PC-3 (cell line): ENCODE measurements around the gene ATG14. TPM values are rescaled to one million over a fixed set of nuclear protein-coding genes. Genes with fewer than 3 reads are reported as not detected.

Experiments used
- ATAC-seq: fragments of 200-7000 bp; cut with Tn5 transposase; 2 replicates; pipeline ENCODE4 v1.9.1; 2020; ENCODE audit warnings: mild to moderate bottlenecking, moderate library complexity
- BruUV-seq: library from RNA; stranded (reverse); fragments of 400-500 nt; replicated peaks from 2 replicates; lab custom pipeline; 2021; lab: Mats Ljungman, UMichigan
- CTCF ChIA-PET: fragments of 300-600 bp; sonication (Branson Sonifier 250); formaldehyde crosslinking; loops from one replicate; lab custom pipeline; 2022; ENCODE audit warnings: antibody characterized with exemption; lab: Charles Lee
- POLR2A ChIA-PET: fragments of 300-600 bp; sonication (Branson Sonifier 250); formaldehyde crosslinking; loops from one replicate; lab custom pipeline; 2022; ENCODE audit warnings: antibody characterized with exemption; ENCODE audit not compliant: unreplicated experiment; lab: Charles Lee
- DNase-seq: peaks from one replicate; pipeline ENCODE4 v3.0.0-alpha.2; 2015
- H2AFZ ChIP-seq: fragments of 300-600 bp; sonication (generic); 2 replicates; pipeline ENCODE4 v1.6.0; 2016; ENCODE audit warnings: antibody characterized with exemption, low read length
- H3F3A ChIP-seq: fragments of 300-600 bp; sonication (generic); one replicate; pipeline ENCODE4 v1.6.0; 2017; ENCODE audit warnings: antibody characterized with exemption, low read length, control low read depth, mild to moderate bottlenecking; ENCODE audit not compliant: unreplicated experiment
- H3K27ac ChIP-seq: fragments of 300-600 bp; sonication (generic); 2 replicates; pipeline ENCODE4 v1.5.1; 2016; ENCODE audit warnings: mild to moderate bottlenecking, low read length
- H3K27me3 ChIP-seq: fragments of 300-600 bp; sonication (generic); 2 replicates; pipeline ENCODE4 v1.6.1; 2016; ENCODE audit warnings: low read length, mixed read lengths
- H3K36me3 ChIP-seq: fragments of 300-600 bp; sonication (generic); 2 replicates; pipeline ENCODE4 v1.6.1; 2016; ENCODE audit warnings: low read depth, mixed run types, low read length, mixed read lengths
- H3K4me1 ChIP-seq: fragments of 300-600 bp; sonication (generic); 2 replicates; pipeline ENCODE4 v1.5.1; 2016; ENCODE audit warnings: low read length; ENCODE audit not compliant: insufficient read depth
- H3K4me2 ChIP-seq: fragments of 300-600 bp; sonication (generic); 2 replicates; pipeline ENCODE4 v1.6.0; 2016; ENCODE audit warnings: low read length
- H3K4me3 ChIP-seq: fragments of 300-600 bp; sonication (generic); 2 replicates; pipeline ENCODE4 v1.5.1; 2016; ENCODE audit warnings: mild to moderate bottlenecking, low read length, mixed read lengths
- H3K79me2 ChIP-seq: fragments of 300-600 bp; sonication (generic); 2 replicates; pipeline ENCODE4 v1.6.1; 2017; ENCODE audit warnings: low read length, mixed read lengths
- H3K9ac ChIP-seq: fragments of 300-600 bp; sonication (generic); 2 replicates; pipeline ENCODE4 v1.6.0; 2016; ENCODE audit warnings: mild to moderate bottlenecking, low read length
- H3K9me2 ChIP-seq: fragments of 300-600 bp; sonication (generic); replicated peaks from 2 replicates; pipeline ENCODE4 v1.6.1; 2016; ENCODE audit warnings: mixed run types, low read length, mixed read lengths
- H3K9me3 ChIP-seq: fragments of 300-600 bp; sonication (generic); 2 replicates; pipeline ENCODE4 v1.6.1; 2016; ENCODE audit warnings: low read length, mixed read lengths
- H4K20me1 ChIP-seq: fragments of 300-600 bp; sonication (generic); 2 replicates; pipeline ENCODE4 v1.6.1; 2016; ENCODE audit warnings: low read length, mixed read lengths
- CTCF ChIP-seq: fragments of 300-600 bp; sonication (generic); conservative IDR thresholded peaks from 2 replicates; pipeline ENCODE4 v1.5.1; 2017; ENCODE audit warnings: antibody characterized with exemption, low read depth, mild to moderate bottlenecking, low read length
- EZH2 ChIP-seq: fragments of 300-600 bp; sonication (generic); IDR thresholded peaks from one replicate; pipeline ENCODE4 v1.6.1; 2017; ENCODE audit warnings: antibody characterized with exemption, mild to moderate bottlenecking, low read length; ENCODE audit not compliant: unreplicated experiment
- EZH2phosphoT487 ChIP-seq: fragments of 300-600 bp; sonication (generic); IDR thresholded peaks from 2 replicates; pipeline ENCODE4 v1.6.1; 2018; ENCODE audit warnings: mild to moderate bottlenecking, antibody characterized with exemption, low read length, borderline replicate concordance
- intact Hi-C: fragments of 100-400 bp; cut with micrococcal nuclease; formaldehyde crosslinking; loops from 2 replicates; pipeline ENCODE4 v1.9.0; 2023
- total RNA-seq: library from RNA; depleted of rRNA; stranded (reverse); fragments of >200 nt; gene quantifications from 2 replicates; pipeline ENCODE4 v1.2.3, GENCODE V29; 2014

ATG14 gene
- total RNA-seq, 1 experiment from 2014 or later: 20.2 TPM

GRCh38 chr14:55389330-55389729 lies 22.3 kb downstream of the ATG14 start:
- H3K4me2 ChIP-seq: peak overlapping the region; percentile 24
- peaks cover 14% of the 10 kb centered on the region for H3K36me3 ChIP-seq
- no peaks in the 10 kb centered on the region for H3K9me2 ChIP-seq
- H3K4me1 ChIP-seq: peaks cover 54% of the 10 kb centered on the region
- H3K9me3 ChIP-seq: no peaks in the 10 kb centered on the region
- no peak overlapping the region for H3K4me3 ChIP-seq
- H3K79me2 ChIP-seq: no peaks in the 10 kb centered on the region
- H4K20me1 ChIP-seq: no peaks in the 10 kb centered on the region
- peak overlapping the region; percentile 74 for H3K27ac ChIP-seq
- DNase-seq (peak; percentile 79), ATAC-seq (peak; percentile 82)
- H3K27me3 ChIP-seq: no peaks in the 10 kb centered on the region
- no TSS peak for BruUV-seq
- intact Hi-C loops: no loop called here
- peak overlapping the region; percentile 0; the same call in 1 of the 2 replicates for H3K9ac ChIP-seq
- H3F3A ChIP-seq: peaks cover 4% of the 10 kb centered on the region
- CTCF ChIA-PET: no interaction called here
- POLR2A ChIA-PET: interaction anchor here (0.6 kb wide), 1 partner anchor 15 kb away, joined by 3 read pairs; no protein-coding TSS in a partner anchor
- H2AFZ ChIP-seq: no peak overlapping the region
- no peak for TF ChIP-seq CTCF
- no peak for TF ChIP-seq EZH2phosphoT487

GRCh38 chr14:55388160-55388559 lies 23.5 kb downstream of the ATG14 start:
- H3K4me2 ChIP-seq: peak overlapping the region; percentile 24
- ChIA-PET POLR2A (no interaction called here), CTCF (no interaction called here)
- peak overlapping the region; percentile 74 for H3K27ac ChIP-seq
- peak; percentile 77 for ATAC-seq
- H3K36me3 ChIP-seq: peaks cover 16% of the 10 kb centered on the region
- no TSS peak for BruUV-seq
- H3K79me2 ChIP-seq: no peaks in the 10 kb centered on the region
- peak; percentile 92 for DNase-seq
- intact Hi-C loops: no loop called here
- peak overlapping the region; percentile 0; the same call in 1 of the 2 replicates for H3K9ac ChIP-seq
- peaks cover 4% of the 10 kb centered on the region for H3F3A ChIP-seq
- no peaks in the 10 kb centered on the region for H3K9me2 ChIP-seq
- no peaks in the 10 kb centered on the region for H3K9me3 ChIP-seq
- no peaks in the 10 kb centered on the region for H3K27me3 ChIP-seq
- H3K4me3 ChIP-seq: no peak overlapping the region
- TF ChIP-seq EZH2: no peak
- TF ChIP-seq CTCF: no peak
- TF ChIP-seq EZH2phosphoT487: no peak
- H2AFZ ChIP-seq: no peak overlapping the region
- H4K20me1 ChIP-seq: no peaks in the 10 kb centered on the region
- H3K4me1 ChIP-seq: peaks cover 60% of the 10 kb centered on the region

GRCh38 chr14:55387121-55387520 lies 24.5 kb downstream of the ATG14 start:
- CTCF ChIA-PET: no interaction called here
- TF ChIP-seq EZH2 (no peak), CTCF (no peak), EZH2phosphoT487 (no peak)

More at GRCh38 chr14:55387121-55387520, 24.5 kb downstream of the ATG14 start:
- POLR2A ChIA-PET: no interaction called here
- no peak overlapping the region for H2AFZ ChIP-seq
- no peaks in the 10 kb centered on the region for H3K9me2 ChIP-seq
- no peaks in the 10 kb centered on the region for H3K79me2 ChIP-seq
- H3K4me3 ChIP-seq: no peak overlapping the region
- no TSS peak for BruUV-seq
- DNase-seq: no peak
- H3K4me1 ChIP-seq: peaks cover 63% of the 10 kb centered on the region
- H3F3A ChIP-seq: peaks cover 4% of the 10 kb centered on the region
- no peak for ATAC-seq
- intact Hi-C loops: no loop called here
- H4K20me1 ChIP-seq: no peaks in the 10 kb centered on the region
- no peaks in the 10 kb centered on the region for H3K9me3 ChIP-seq
- peaks cover 16% of the 10 kb centered on the region for H3K36me3 ChIP-seq
- no peak overlapping the region for H3K9ac ChIP-seq
- no peak overlapping the region for H3K27ac ChIP-seq
- H3K27me3 ChIP-seq: no peaks in the 10 kb centered on the region
- H3K4me2 ChIP-seq: no peak overlapping the region
